ENCODE data around the gene IMP4.
A peak's percentile ranks its signal among the peaks of the same experiment; 100 is the strongest.

The IMP4 gene

DNA sequence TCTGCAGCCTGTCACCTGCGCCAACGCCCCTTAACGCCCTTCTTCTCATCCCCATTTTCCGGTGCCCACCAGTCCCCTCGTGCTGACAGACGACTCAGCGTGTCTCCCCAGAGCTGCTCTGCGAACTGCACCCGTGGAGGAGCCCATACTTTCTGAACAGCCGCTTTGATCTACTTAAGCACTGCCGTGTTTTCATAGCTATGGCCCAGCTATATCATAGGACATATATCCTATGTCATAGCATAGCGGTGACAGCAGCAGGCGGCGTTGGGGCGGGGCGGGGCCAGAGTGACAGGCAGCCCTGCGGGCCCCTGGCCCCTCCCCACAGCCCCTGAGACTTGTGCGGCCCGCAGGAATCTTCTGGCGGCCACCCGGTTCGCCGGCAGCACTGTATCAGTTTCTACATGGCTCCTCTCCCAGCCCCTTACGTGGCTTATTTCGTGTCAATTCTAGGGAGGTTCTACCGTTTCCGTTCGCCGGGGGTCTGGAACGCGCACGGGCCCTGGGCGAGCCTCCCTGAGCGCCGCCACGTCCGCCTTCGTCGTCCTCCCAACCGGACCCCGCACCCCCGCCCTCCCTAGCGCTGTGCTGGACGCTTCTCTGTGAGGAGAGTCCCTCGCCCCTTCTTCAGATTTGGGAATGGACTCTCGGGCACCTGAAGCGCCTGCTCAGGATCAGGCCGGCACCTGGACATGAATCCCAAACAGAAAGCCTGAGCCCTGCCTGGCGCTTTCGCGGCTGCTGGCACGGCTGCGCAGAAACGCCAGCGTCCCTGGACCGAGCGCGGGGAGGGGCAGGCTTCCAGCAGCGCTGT is 48.6 kb downstream of the IMP4 start:
- Histone ChIP-seq H2AFZ (ENCODE audit: low read depth, low read length, severe bottlenecking) (peak overlapping the region; percentile 72), H3K9me2 (replicated peaks; ENCODE audit: insufficient read depth, low read length) (no peaks in the 10 kb centered on the region), H3K4me3 (ENCODE audit: insufficient read depth, low read length, poor library complexity, severe bottlenecking) (peak overlapping the region; percentile 33), H3K27me3 (ENCODE audit: low read length) (no peaks in the 10 kb centered on the region), H3K27ac (ENCODE audit: low read depth, low read length) (no peak overlapping the region), H3K36me3 (ENCODE audit: low read length) (no peaks in the 10 kb centered on the region), H3F3A (ENCODE audit: insufficient read depth) (no peaks in the 10 kb centered on the region), H3K79me2 (ENCODE audit: insufficient read depth, low read length) (no peaks in the 10 kb centered on the region), H3K9ac (ENCODE audit: low read length) (peak overlapping the region; percentile 23; the same call in 1 of the 2 replicates), H3K4me2 (ENCODE audit: low read depth, low read length, poor library complexity, severe bottlenecking) (peak overlapping the region; percentile 43), H4K20me1 (ENCODE audit: low read depth, low read length) (no peaks in the 10 kb centered on the region), H3K9me3 (ENCODE audit: insufficient read depth, low read length) (no peaks in the 10 kb centered on the region)
- TF ChIP-seq EZH2phosphoT487 (conservative IDR thresholded peaks at IDR 0.05; ENCODE audit: low read length), result no peak
- TF ChIP-seq CTCF (IDR thresholded peaks at IDR 0.05; ENCODE audit: insufficient read depth, low read length, poor library complexity, severe bottlenecking), result no peak

GRCh38 chr2:130391872-130392670 is 49.4 kb downstream of the IMP4 start:
- Histone ChIP-seq H3K27ac (ENCODE audit: low read depth, low read length) (no peak overlapping the region), H4K20me1 (ENCODE audit: low read depth, low read length) (no peaks in the 10 kb centered on the region), H3K79me2 (ENCODE audit: insufficient read depth, low read length) (no peaks in the 10 kb centered on the region), H3K9me3 (ENCODE audit: insufficient read depth, low read length) (no peaks in the 10 kb centered on the region), H3K4me2 (ENCODE audit: low read depth, low read length, poor library complexity, severe bottlenecking) (peak overlapping the region; percentile 43), H3K36me3 (ENCODE audit: low read length) (no peaks in the 10 kb centered on the region), H3K4me3 (ENCODE audit: insufficient read depth, low read length, poor library complexity, severe bottlenecking) (no peak overlapping the region), H3F3A (ENCODE audit: insufficient read depth) (no peaks in the 10 kb centered on the region), H3K27me3 (ENCODE audit: low read length) (no peaks in the 10 kb centered on the region), H3K9ac (ENCODE audit: low read length) (no peak overlapping the region), H2AFZ (ENCODE audit: low read depth, low read length, severe bottlenecking) (no peak overlapping the region), H3K9me2 (replicated peaks; ENCODE audit: insufficient read depth, low read length) (no peaks in the 10 kb centered on the region)
- TF ChIP-seq CTCF (IDR thresholded peaks at IDR 0.05; ENCODE audit: insufficient read depth, low read length, poor library complexity, severe bottlenecking), result no peak
- TF ChIP-seq EZH2phosphoT487 (conservative IDR thresholded peaks at IDR 0.05; ENCODE audit: low read length), result no peak

DNA sequence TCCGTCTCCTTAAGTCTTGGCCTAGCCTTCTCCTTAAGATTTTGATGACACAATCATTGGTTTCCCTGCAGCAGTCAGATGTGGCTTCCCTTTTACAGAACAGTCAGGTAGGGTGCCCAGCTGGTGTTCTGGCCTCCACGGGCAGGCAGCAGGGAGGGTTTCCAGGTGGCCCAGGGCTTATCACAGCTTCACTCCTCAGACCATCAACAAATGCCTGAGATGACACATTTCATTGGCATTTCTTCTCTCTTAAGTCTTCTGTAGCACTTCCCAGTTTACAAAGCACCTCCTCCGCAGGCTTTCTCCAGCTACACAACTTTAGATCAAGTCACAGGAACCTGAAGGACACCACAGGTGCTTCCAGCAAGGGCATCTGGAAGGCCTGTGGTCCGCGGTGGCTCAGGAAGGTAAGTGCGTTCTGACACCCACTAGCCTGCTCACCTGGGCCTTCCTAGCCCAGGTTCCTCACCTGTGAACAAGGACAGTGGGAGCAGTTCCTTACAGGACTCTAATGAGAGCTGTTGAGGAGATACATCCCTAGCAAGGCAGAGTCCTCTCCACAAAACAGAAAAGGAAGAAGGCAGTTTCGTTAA is 50.7 kb downstream of the IMP4 start:
- Histone ChIP-seq H3K36me3 (ENCODE audit: low read length) (no peaks in the 10 kb centered on the region), H3K9me3 (ENCODE audit: insufficient read depth, low read length) (no peaks in the 10 kb centered on the region), H3K27ac (ENCODE audit: low read depth, low read length) (no peak overlapping the region), H2AFZ (ENCODE audit: low read depth, low read length, severe bottlenecking) (no peak overlapping the region), H3K4me3 (ENCODE audit: insufficient read depth, low read length, poor library complexity, severe bottlenecking) (no peak overlapping the region), H3F3A (ENCODE audit: insufficient read depth) (no peaks in the 10 kb centered on the region), H3K4me2 (ENCODE audit: low read depth, low read length, poor library complexity, severe bottlenecking) (no peak overlapping the region), H4K20me1 (ENCODE audit: low read depth, low read length) (no peaks in the 10 kb centered on the region), H3K27me3 (ENCODE audit: low read length) (no peaks in the 10 kb centered on the region), H3K9me2 (replicated peaks; ENCODE audit: insufficient read depth, low read length) (no peaks in the 10 kb centered on the region), H3K79me2 (ENCODE audit: insufficient read depth, low read length) (no peaks in the 10 kb centered on the region), H3K9ac (ENCODE audit: low read length) (no peak overlapping the region)
- TF ChIP-seq EZH2phosphoT487 (conservative IDR thresholded peaks at IDR 0.05; ENCODE audit: low read length), result no peak
- no peak for TF ChIP-seq CTCF (IDR thresholded peaks at IDR 0.05; ENCODE audit: insufficient read depth, low read length, poor library complexity, severe bottlenecking)

Measured in SU-DHL-6 (cell line).